DMS79 (cell line): Measurements from ENCODE around the gene TNFRSF14.

Experiments used
- DNase-seq: peaks from one replicate; lab custom pipeline; 2025; lab: John Stamatoyannopoulos, UW

TNFRSF14 gene

GRCh38 chr1:2602311-2602835 lies 46.2 kb downstream of the TNFRSF14 start:
- DNase-seq = no peak

GRCh38 chr1:2602866-2603520 lies 46.8 kb downstream of the TNFRSF14 start:
- no peak for DNase-seq

- DNase-seq = no peak
These were observed 47.5 kb downstream of the TNFRSF14 start for GRCh38 chr1:2603521-2604155.

GRCh38 chr1:2604156-2604843 lies 48.1 kb downstream of the TNFRSF14 start:
- no peak for DNase-seq

- DNase-seq = no peak
These were observed 48.8 kb downstream of the TNFRSF14 start for GRCh38 chr1:2604844-2605508.

- no peak for DNase-seq
These were observed 49.6 kb downstream of the TNFRSF14 start for GRCh38 chr1:2605509-2606395.

GRCh38 chr1:2606396-2606880 lies 50.3 kb downstream of the TNFRSF14 start:
- DNase-seq = no peak

GRCh38 chr1:2606881-2607621 lies 50.9 kb downstream of the TNFRSF14 start:
- DNase-seq = no peak

GRCh38 chr1:2607641-2608091 lies 51.5 kb downstream of the TNFRSF14 start:
- no peak for DNase-seq

- no peak for DNase-seq
These were observed 53.3 kb downstream of the TNFRSF14 start for GRCh38 chr1:2609319-2610035.

GRCh38 chr1:2610036-2610959 lies 54.1 kb downstream of the TNFRSF14 start:
- DNase-seq = no peak

- no peak for DNase-seq
These were observed 54.9 kb downstream of the TNFRSF14 start for GRCh38 chr1:2611031-2611501.

- DNase-seq = no peak
These were observed 55.7 kb downstream of the TNFRSF14 start for GRCh38 chr1:2611621-2612437.

GRCh38 chr1:2612591-2613365 lies 56.6 kb downstream of the TNFRSF14 start:
- DNase-seq = no peak
